Uterus (tissue), 4 donors: ENCODE measurements around the gene CYSTM1. TPM values are rescaled to one million over a fixed set of nuclear protein-coding genes. Genes with fewer than 3 reads are reported as not detected.

Experiments used
- DNase-seq, 2 donors: peaks; one replicate each; pipeline ENCODE4 v3.0.0-alpha.2; 2019 to 2020
- H3K27ac ChIP-seq, 2 donors: fragments of 200-600 bp; sonication (generic); 1 replicate in 1 of 2; 2 replicates in 1 of 2; pipeline ENCODE4 v1.5.1; 2016 to 2018
- H3K27me3 ChIP-seq, 2 donors: fragments of 200-600 bp; sonication (generic); one replicate each; pipeline ENCODE4 v1.5.1; 2018 to 2019; ENCODE audit warnings: control low read depth in 1 of 2
- H3K36me3 ChIP-seq, 2 donors: fragments of 200-600 bp; sonication (generic); one replicate each; pipeline ENCODE4 v1.5.1; 2019; ENCODE audit warnings: control low read depth in 1 of 2
- H3K4me1 ChIP-seq, 2 donors: fragments of 200-600 bp; sonication (generic); one replicate each; pipeline ENCODE4 v1.5.1; 2018 to 2019; ENCODE audit warnings: control low read depth in 1 of 2
- H3K4me3 ChIP-seq, 2 donors: fragments of 200-600 bp; sonication (generic); 1 replicate in 1 of 2; 2 replicates in 1 of 2; pipeline ENCODE4 v1.5.1; 2018 to 2019; ENCODE audit warnings: mild to moderate bottlenecking in 1 of 2
- H3K9me3 ChIP-seq, 2 donors: fragments of 200-600 bp; sonication (generic); one replicate each; pipeline ENCODE4 v1.5.1; 2019; ENCODE audit warnings: control low read depth in 1 of 2
- CTCF ChIP-seq, 4 experiments: fragments of 200-600 bp in 2 of 4; fragments of 450-650 bp in 2 of 4; sonication (generic) in 2 of 4; IDR thresholded peaks; one replicate each; pipeline ENCODE4 v1.5.1; 2016 to 2019; ENCODE audit warnings: antibody characterized with exemption in 4 of 4, mild to moderate bottlenecking in 2 of 4, moderate library complexity in 1 of 4
- POLR2A ChIP-seq, 2 donors: fragments of 450-650 bp; IDR thresholded peaks; one replicate each; pipeline ENCODE4 v1.6.1; 2016; ENCODE audit warnings: antibody characterized with exemption in 2 of 2, mild to moderate bottlenecking in 1 of 2, moderate library complexity in 1 of 2
- intact Hi-C: fragments of 100-400 bp; cut with DNase I; formaldehyde crosslinking; loops from one replicate; pipeline ENCODE4 v1.15.1; 2023; ENCODE audit warnings: low total_unique reads
- total RNA-seq, 4 donors: library from RNA; depleted of rRNA in 3 of 4; stranded (reverse); fragments of >200 nt in 3 of 4; gene quantifications; one replicate each; pipeline versions ENCODE4 v1.1.0 to v1.2.4, GENCODE V29; 2014 to 2023
- donor health status: DM: yes; HTN: yes; CAD: no.

CYSTM1 gene
- total RNA-seq, 4 donors from 2014 or later = 4.4 to 76.8 (median 45.3) TPM

DNA sequence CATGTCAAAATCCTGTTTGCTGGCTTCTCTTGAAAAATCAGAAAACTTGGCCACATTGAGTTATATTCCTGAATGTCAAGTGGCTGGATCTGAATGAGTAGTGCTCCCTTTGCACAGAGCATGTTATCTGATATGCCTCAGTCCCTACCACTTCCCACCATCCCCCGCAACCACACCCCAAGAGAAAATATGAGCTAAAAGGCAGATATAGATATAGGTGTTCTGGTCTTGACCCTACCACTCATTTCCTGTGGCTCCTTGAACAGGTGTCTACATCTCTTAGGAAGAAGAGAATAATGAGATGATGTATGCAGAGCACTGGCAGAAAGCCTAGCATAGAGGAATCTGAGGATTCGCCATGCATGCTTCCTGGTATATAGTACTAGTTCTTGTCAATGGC, 6.6 kb upstream of the CYSTM1 start:
- no peaks in the 10 kb centered on the region for H3K36me3 ChIP-seq
- H3K4me1 ChIP-seq = no peaks in the 10 kb centered on the region
- intact Hi-C loops = no loop called here
- H3K9me3 ChIP-seq = no peaks in the 10 kb centered on the region
- H3K27me3 ChIP-seq = no peaks in the 10 kb centered on the region
- DNase-seq = no peak
- no peak overlapping the region for H3K27ac ChIP-seq
- no peak overlapping the region for H3K4me3 ChIP-seq
- TF ChIP-seq CTCF (IDR thresholded peaks at IDR 0.05) (no peak), POLR2A (IDR thresholded peaks at IDR 0.05) (no peak)

- H3K27ac ChIP-seq = no peak overlapping the region
- no peak for DNase-seq
- TF ChIP-seq POLR2A (IDR thresholded peaks at IDR 0.05) (no peak), CTCF (IDR thresholded peaks at IDR 0.05) (peak in 1 of 4 experiments; percentile 5)
- intact Hi-C loops = no loop called here
- no peaks in the 10 kb centered on the region for H3K4me1 ChIP-seq
- no peaks in the 10 kb centered on the region for H3K36me3 ChIP-seq
- H3K4me3 ChIP-seq = no peak overlapping the region
- H3K27me3 ChIP-seq = no peaks in the 10 kb centered on the region
- H3K9me3 ChIP-seq = no peaks in the 10 kb centered on the region
These were observed 5.6 kb upstream of the CYSTM1 start for GRCh38 chr5:140169410-140169809.

DNA sequence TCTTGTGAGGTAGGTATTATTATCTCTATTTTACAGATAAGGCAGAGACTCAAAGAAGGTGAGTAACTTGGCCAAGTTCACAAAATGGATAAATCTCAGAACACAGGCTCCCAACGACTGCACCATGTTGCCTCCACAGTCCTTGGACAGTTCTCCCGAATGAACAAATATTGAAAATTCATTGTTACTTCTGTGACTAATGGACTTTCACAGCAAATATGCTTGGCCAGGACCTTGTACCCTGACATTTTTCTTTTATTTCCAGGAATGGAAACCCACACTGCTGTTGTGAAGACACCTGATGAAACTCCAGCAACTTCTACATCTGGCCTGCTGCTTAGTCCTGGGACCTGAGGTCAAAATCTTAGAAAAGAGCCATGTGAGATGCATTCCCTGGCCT, 2.5 kb upstream of the CYSTM1 start:
- Histone ChIP-seq H3K9me3 (no peaks in the 10 kb centered on the region), H3K36me3 (no peaks in the 10 kb centered on the region), H3K4me3 (no peak overlapping the region), H3K27me3 (no peaks in the 10 kb centered on the region), H3K4me1 (no peaks in the 10 kb centered on the region), H3K27ac (no peak overlapping the region)
- intact Hi-C loops = no loop called here
- TF ChIP-seq POLR2A (IDR thresholded peaks at IDR 0.05) (no peak), CTCF (IDR thresholded peaks at IDR 0.05) (no peak)
- no peak for DNase-seq

DNA sequence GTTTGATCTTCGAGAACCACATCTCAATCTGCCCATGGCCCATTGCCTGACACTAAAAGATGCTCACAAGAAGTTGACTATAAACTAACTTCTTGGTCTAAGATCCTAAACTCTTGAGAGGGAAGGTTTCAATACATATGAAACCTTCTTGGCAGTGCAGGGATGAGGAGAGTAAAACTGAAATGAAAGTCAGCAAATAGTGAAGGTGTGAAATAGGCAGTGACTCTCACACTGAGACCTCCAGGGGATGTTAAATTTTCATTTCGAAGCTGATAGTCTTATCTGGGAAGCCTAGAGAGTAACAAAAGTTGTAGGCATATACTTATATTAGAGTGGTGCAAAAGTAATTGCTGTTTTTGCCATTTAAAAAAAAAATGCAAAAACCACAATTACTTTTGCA, 974 bp upstream of the CYSTM1 start:
- Histone ChIP-seq H3K4me1 (no peaks in the 10 kb centered on the region), H3K27ac (peak overlapping the region; percentile 98), H3K27me3 (no peaks in the 10 kb centered on the region), H3K4me3 (no peak overlapping the region), H3K9me3 (no peaks in the 10 kb centered on the region), H3K36me3 (no peaks in the 10 kb centered on the region)
- TF ChIP-seq CTCF (IDR thresholded peaks at IDR 0.05) (no peak), POLR2A (IDR thresholded peaks at IDR 0.05) (no peak)
- intact Hi-C loops = no loop called here
- no peak for DNase-seq

DNA sequence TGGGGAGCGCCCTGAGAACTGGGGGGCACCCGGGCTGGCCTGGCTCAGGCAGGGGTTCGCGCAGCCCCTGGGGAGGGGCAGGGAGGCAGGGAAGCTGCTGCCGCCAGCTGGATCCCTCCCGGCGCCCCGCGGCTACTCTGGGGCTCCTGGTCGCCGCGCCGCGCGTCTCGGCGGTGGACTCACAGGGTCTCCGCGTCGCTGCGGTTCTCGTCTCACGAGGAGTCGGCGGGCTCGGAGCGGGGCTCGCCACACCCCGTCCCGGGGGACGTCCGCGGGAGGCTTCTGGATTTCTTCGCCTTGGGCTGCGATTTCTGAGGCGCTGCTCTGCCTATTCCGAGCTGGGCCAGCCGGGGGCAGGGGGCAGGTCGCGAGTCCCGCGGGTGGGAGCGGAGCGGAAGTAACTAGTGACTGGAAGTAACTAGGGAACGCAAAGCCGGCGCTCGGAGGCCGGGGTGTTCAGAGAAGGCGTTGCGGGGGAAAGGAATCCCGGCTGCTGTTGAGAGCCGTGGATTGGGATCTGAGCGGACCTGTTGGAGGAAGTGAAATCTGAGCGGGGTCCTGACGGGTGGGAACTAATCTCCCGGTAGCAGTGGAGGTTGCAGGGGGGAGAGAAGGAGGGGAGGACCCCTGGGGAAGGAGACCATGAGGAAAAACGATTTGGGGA, 511 bp downstream of the CYSTM1 start:
- DNase-seq = peak; percentile 69 to 70

More for the DNA sequence above, 511 bp downstream of the CYSTM1 start:
- H3K4me3 ChIP-seq = peak overlapping the region; percentile 97 to 99
- no peaks in the 10 kb centered on the region for H3K4me1 ChIP-seq
- no peaks in the 10 kb centered on the region for H3K36me3 ChIP-seq
- intact Hi-C loops = no loop called here
- H3K27ac ChIP-seq = peak overlapping the region; percentile 98
- no peaks in the 10 kb centered on the region for H3K9me3 ChIP-seq
- no peaks in the 10 kb centered on the region for H3K27me3 ChIP-seq
- TF ChIP-seq CTCF (IDR thresholded peaks at IDR 0.05) (no peak), POLR2A (IDR thresholded peaks at IDR 0.05) (no peak)
